K562 (cell line): ENCODE results near the gene CHD2. TPM values are rescaled to one million over a fixed set of nuclear protein-coding genes. Genes with fewer than 3 reads are reported as not detected.

Experiments
- ATAC-seq: fragments of 200-7000 bp; cut with Tn5 transposase; 3 replicates; pipeline ENCODE4 v1.9.1; 2020; ENCODE audit warnings: moderate library complexity
- BruUV-seq: library from RNA; stranded (reverse); fragments of 400-500 nt; replicated peaks from 2 replicates; lab custom pipeline; 2021; lab: Mats Ljungman, UMichigan
- CTCF ChIA-PET: fragments of 300-600 bp; formaldehyde crosslinking; extraction: SDS; loops from one replicate; lab custom pipeline; 2021; ENCODE audit warnings: low intra/inter-chr PET ratio; lab: Yijun Ruan, JAX
- POLR2A ChIA-PET: fragments of 300-600, 350-650 bp; sonication (Branson Sonifier 250); formaldehyde crosslinking; extraction: SDS; loops from one replicate; lab custom pipeline; 2021; ENCODE audit warnings: antibody characterized with exemption, inconsistent platforms; lab: Yijun Ruan, JAX
- DNase-seq, 4 experiments: peaks; one replicate each; pipeline versions ENCODE4 v3.0.0 to v3.0.0-alpha.2; 2011 to 2018; ENCODE audit warnings: low spot score in 3 of 4, mixed read lengths in 3 of 4; ENCODE audit errors: extremely low read depth in 1 of 4
- FAIRE-seq: peaks from 2 replicates; lab custom pipeline; 2011; peaks lifted over from hg19 to GRCh38; lab: Jason Lieb, UNC
- H2AFZ ChIP-seq: 2 replicates; pipeline ENCODE4 v1.6.0; 2011; ENCODE audit warnings: low read depth, low read length, control low read depth, inconsistent platforms
- H3K27ac ChIP-seq: fragments of 200-600 bp; 3 replicates; pipeline ENCODE4 v1.8.0; 2011; ENCODE audit warnings: low read depth, mild to moderate bottlenecking, control low read depth, inconsistent platforms, low read length, moderate library complexity, mixed read lengths; ENCODE audit errors: extremely low read depth
- H3K27me3 ChIP-seq, 2 experiments: fragments of 300-600 bp in 1 of 2; 2 replicates in 1 of 2; 3 replicates in 1 of 2; pipeline versions ENCODE4 v1.6.0 to v1.8.0; 2011; ENCODE audit warnings: inconsistent platforms in 2 of 2, low read length in 2 of 2, mild to moderate bottlenecking in 1 of 2, mixed read lengths in 1 of 2, moderate library complexity in 1 of 2; ENCODE audit not compliant: control insufficient read depth in 2 of 2, insufficient read depth in 2 of 2
- H3K36me3 ChIP-seq: fragments of 300-600 bp; 3 replicates; pipeline ENCODE4 v1.8.0; 2011; ENCODE audit warnings: mild to moderate bottlenecking, low read length, inconsistent platforms; ENCODE audit not compliant: control insufficient read depth, insufficient read depth
- H3K4me1 ChIP-seq, 2 experiments: fragments of 200-600 bp in 1 of 2; replicated peaks in 1 of 2; 2 replicates in 1 of 2; 3 replicates in 1 of 2; pipeline versions ENCODE4 v1.5.1 to v1.8.0; 2011; ENCODE audit warnings: inconsistent platforms in 2 of 2, low read length in 2 of 2, mild to moderate bottlenecking in 1 of 2, mixed read lengths in 1 of 2, moderate library complexity in 1 of 2; ENCODE audit not compliant: control insufficient read depth in 2 of 2, insufficient read depth in 2 of 2
- H3K4me2 ChIP-seq: 2 replicates; pipeline ENCODE4 v1.6.1; 2011; ENCODE audit warnings: low read length, control low read depth, inconsistent platforms, mixed read lengths; ENCODE audit not compliant: insufficient read depth
- H3K4me3 ChIP-seq: fragments of 200-600 bp; sonication (generic), shearing (Covaris generic); 2 replicates; pipeline ENCODE4 v1.5.1; 2016; ENCODE audit warnings: control low read depth, inconsistent platforms
- H3K79me2 ChIP-seq: fragments of 200-600 bp; 3 replicates; pipeline ENCODE4 v1.8.0; 2011; ENCODE audit warnings: low read length, inconsistent platforms; ENCODE audit not compliant: control insufficient read depth, insufficient read depth
- H3K9ac ChIP-seq, 2 experiments: 2 replicates each; pipeline versions ENCODE4 v1.6.0 to v1.6.1; 2011; ENCODE audit warnings: low read depth in 2 of 2, low read length in 2 of 2, control low read depth in 1 of 2, inconsistent platforms in 1 of 2, mild to moderate bottlenecking in 1 of 2, mixed read lengths in 1 of 2; ENCODE audit not compliant: insufficient read depth in 1 of 2
- H3K9me1 ChIP-seq: one replicate; pipeline ENCODE4 v1.6.0; 2011; ENCODE audit warnings: inconsistent platforms, mild to moderate bottlenecking, low read length, moderate library complexity; ENCODE audit not compliant: control insufficient read depth, insufficient read depth
- H3K9me3 ChIP-seq: replicated peaks from 2 replicates; pipeline ENCODE4 v1.5.1; 2011; ENCODE audit warnings: low read depth, low read length, inconsistent platforms; ENCODE audit not compliant: control insufficient read depth, insufficient read depth
- H4K20me1 ChIP-seq: replicated peaks from 2 replicates; pipeline ENCODE4 v1.6.1; 2011; ENCODE audit warnings: low read length, inconsistent platforms, mixed read lengths; ENCODE audit not compliant: control insufficient read depth, insufficient read depth
- ARID1B ChIP-seq: fragments of 450-650 bp; IDR thresholded peaks from 2 replicates; pipeline ENCODE4 v1.6.1; 2016; ENCODE audit warnings: antibody characterized with exemption, mild to moderate bottlenecking, inconsistent platforms
- BRD4 ChIP-seq: fragments of 200-600 bp; sonication (generic); IDR thresholded peaks from 2 replicates; pipeline ENCODE4 v1.6.1; 2017; ENCODE audit warnings: inconsistent platforms
- CEBPG ChIP-seq, 3 experiments: fragments of 200-800 bp in 1 of 3; sonication (Bioruptor generic) in 1 of 3; sonication (generic) in 1 of 3; formaldehyde crosslinking in 1 of 3; IDR thresholded peaks in 2 of 3; conservative IDR thresholded peaks in 1 of 3; 2 replicates each; pipeline versions ENCODE4 v1.6.1 to v1.8.0; 2016 to 2022; ENCODE audit warnings: missing compliant biosample characterization in 2 of 3, missing genetic modification characterization in 2 of 3, mild to moderate bottlenecking in 1 of 3, missing genetic modification reagents in 1 of 3
- ETS2 ChIP-seq: IDR thresholded peaks from 2 replicates; pipeline ENCODE4 v1.6.1; 2016; ENCODE audit warnings: borderline replicate concordance, missing genetic modification characterization, mild to moderate bottlenecking, moderate library complexity, missing compliant biosample characterization; ENCODE audit not compliant: poor library complexity, severe bottlenecking
- NCOA1 ChIP-seq: fragments of 450-650 bp; IDR thresholded peaks from 2 replicates; pipeline ENCODE4 v1.6.1; 2016; ENCODE audit warnings: low read depth
- PTTG1 ChIP-seq: fragments of 450-650 bp; IDR thresholded peaks from 2 replicates; pipeline ENCODE4 v1.6.1; 2016; ENCODE audit warnings: low read depth, mild to moderate bottlenecking, missing genetic modification characterization, missing compliant biosample characterization
- PYGO2 ChIP-seq: fragments of 450-650 bp; IDR thresholded peaks from 2 replicates; pipeline ENCODE4 v1.6.1; 2016; ENCODE audit warnings: mild to moderate bottlenecking, missing genetic modification characterization, moderate library complexity, missing compliant biosample characterization
- ZFP30 ChIP-seq: fragments of 250-450 bp; sonication (Bioruptor Pico); IDR thresholded peaks from 2 replicates; pipeline ENCODE4 v1.8.0; 2022; ENCODE audit warnings: moderate library complexity, mild to moderate bottlenecking, inconsistent platforms, borderline replicate concordance
- ZNF146 ChIP-seq: IDR thresholded peaks from one replicate; pipeline ENCODE4 v1.6.1; 2018; ENCODE audit warnings: missing compliant biosample characterization; ENCODE audit not compliant: unreplicated experiment
- ZNF3 ChIP-seq: fragments of 250-450 bp; sonication (Bioruptor Pico); IDR thresholded peaks from 2 replicates; pipeline ENCODE4 v1.5.0; 2021; ENCODE audit warnings: mild to moderate bottlenecking, moderate library complexity
- WGBS: fragments of 100-300 bp; shearing (Covaris generic); methylation state at CpG from one replicate; pipeline ENCODE4 v1.1.6; 2016; ENCODE audit warnings: low coverage, mixed read lengths; ENCODE audit not compliant: insufficient coverage; ENCODE audit errors: missing lambda C conversion rate; 5-methylcytosine and 5-hydroxymethylcytosine counted together
- in situ Hi-C: fragments of 300-500 bp; cut with MboI; formaldehyde crosslinking; loops from 4 replicates; pipeline ENCODE4 v1.15.0; 2018; ENCODE audit warnings: inconsistent platforms, mixed read lengths
- intact Hi-C: fragments of 100-400 bp; cut with micrococcal nuclease; formaldehyde crosslinking; loops from 2 replicates; pipeline ENCODE4 v1.14.2; 2022
- polyA plus RNA-seq, 8 experiments: library from polyadenylated mRNA; depleted of rRNA in 4 of 8; stranded (reverse) in 5 of 8; unstranded in 3 of 8; fragments of >200 nt; fragmentation: Nextera tagmentation in 2 of 8; fragmentation: Illumina TruSeq in 1 of 8; extraction: Ambion mirVana in 2 of 8; extraction: Trizol in 1 of 8; gene quantifications; 2 replicates each; pipeline versions ENCODE4 v1.2.1 to v1.2.3, GENCODE V29; 2011 to 2014; ENCODE audit warnings: inconsistent platforms in 1 of 8, missing spikeins in 1 of 8
- total RNA-seq, 7 experiments: library from RNA; depleted of rRNA in 6 of 7; stranded (reverse); fragments of >200 nt in 6 of 7; fragmentation: Illumina TruSeq in 2 of 7; extraction: Trizol in 2 of 7; gene quantifications; 2 replicates each; pipeline versions ENCODE4 v1.2.1 to v1.2.3, GENCODE V29; 2011 to 2021; ENCODE audit warnings: low replicate concordance in 1 of 7

CHD2 gene
- total and polyA plus RNA-seq, 9 of the 15 experiments (the other 6 are each of a cell fraction or from before 2014, with no cell fraction given): 38.9 to 70.8 (median 56.2) TPM

DNA sequence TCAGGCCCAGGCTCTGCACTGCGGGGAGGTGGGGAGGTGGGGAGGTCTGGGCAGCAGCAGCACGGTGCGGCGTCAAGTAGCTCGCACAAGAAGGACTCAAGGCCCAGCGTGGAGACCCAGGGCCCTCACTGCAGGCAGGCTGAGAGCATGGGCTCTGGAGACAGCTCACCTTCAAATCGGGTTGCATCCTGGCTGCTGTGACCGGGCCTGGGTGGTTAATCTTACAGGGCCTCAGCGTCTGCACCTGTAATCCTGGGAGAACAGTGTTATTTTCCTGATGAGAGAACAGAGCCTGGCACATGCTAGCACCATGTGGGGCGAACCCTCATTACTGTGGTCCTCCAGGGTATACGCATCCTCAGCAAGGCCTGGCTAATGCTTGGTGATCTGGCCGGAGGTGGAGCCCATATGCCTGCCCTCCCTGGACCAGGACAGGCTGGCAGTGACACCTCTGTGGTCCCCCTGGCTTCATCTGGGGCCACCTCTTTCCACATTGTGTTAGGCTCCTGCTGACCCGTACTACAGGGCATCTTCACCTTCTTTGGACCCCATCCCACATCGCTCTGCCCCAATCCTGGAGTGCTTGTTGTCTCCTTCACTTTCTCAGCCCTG lies 133.4 kb downstream of the CHD2 start:
- ATAC-seq: no peak
- Histone ChIP-seq H3K36me3 (no peaks in the 10 kb centered on the region), H4K20me1 (peaks cover under 1% of the 10 kb centered on the region; the same call in 1 of the 2 replicates), H2AFZ (no peak overlapping the region), H3K4me2 (no peak overlapping the region), H3K9me3 (no peaks in the 10 kb centered on the region), H3K4me1 (peaks cover 10 to 39% of the 10 kb centered on the region in 2 experiments; a peak in 4 of 5 replicates), H3K27ac (no peak overlapping the region), H3K27me3 (peaks cover 4 to 16% of the 10 kb centered on the region in 2 experiments; a peak in 4 of 5 replicates), H3K4me3 (no peak overlapping the region), H3K9ac (peak overlapping the region in 1 of 2 experiments; percentile 17; a peak in 1 of 4 replicates), H3K79me2 (no peaks in the 10 kb centered on the region), H3K9me1 (peaks cover 5% of the 10 kb centered on the region)
- in situ Hi-C loops: loop anchor here (25.0 kb wide), 1 partner anchor 1279 kb away; no protein-coding TSS in a partner anchor
- no peak for TF ChIP-seq BRD4
- no peak for TF ChIP-seq CEBPG (CRISPR knock-in tag; IDR thresholded peaks at IDR 0.05)
- TF ChIP-seq CEBPG (tag; conservative IDR thresholded peaks at IDR 0.05 in 1 of 2, IDR thresholded peaks at IDR 0.05 in 1 of 2): no peak
- no peak for TF ChIP-seq ZFP30
- TF ChIP-seq NCOA1: no peak
- TF ChIP-seq ARID1B: no peak
- no peak for TF ChIP-seq PYGO2 (tag)
- TF ChIP-seq ZNF146 (CRISPR knock-in tag): no peak
- no peak for TF ChIP-seq ETS2
- no peak for TF ChIP-seq ZNF3
- TF ChIP-seq PTTG1 (tag): no peak
- CTCF ChIA-PET: no interaction called here
- DNase-seq: no peak
- intact Hi-C loops: loop anchor here (10.0 kb wide), 1 partner anchor 239 kb away; no protein-coding TSS in a partner anchor
- no peak for FAIRE-seq
- 38% methylated on average over 8 of the region's 14 CpGs for WGBS
- BruUV-seq: no TSS peak
- POLR2A ChIA-PET: no interaction called here
